ENCODE measurements around the gene MCC. TPM values are rescaled to one million over a fixed set of nuclear protein-coding genes. Genes with fewer than 3 reads are reported as not detected.

The MCC gene
- total RNA-seq, 1 donor from 2014 or later, result 46.1 TPM

DNA sequence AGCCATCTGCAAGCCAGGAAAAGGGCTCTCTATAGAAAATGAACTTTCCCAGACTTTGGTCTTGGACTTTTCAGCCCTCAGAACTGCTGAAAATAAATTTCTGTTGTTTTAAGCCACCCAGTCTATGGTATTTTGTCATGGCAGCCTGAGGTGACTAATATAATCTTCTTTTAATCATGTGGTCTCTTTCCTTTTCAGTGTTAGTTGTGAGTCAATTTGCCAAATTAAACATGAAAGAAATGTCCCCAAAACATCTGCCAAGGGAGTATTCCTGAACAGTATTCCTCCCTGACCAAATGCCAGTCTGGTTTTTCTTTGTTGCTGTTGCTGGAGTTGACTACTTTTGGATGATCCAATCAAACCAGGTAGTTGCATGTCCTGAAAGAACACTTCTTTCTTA, 20.5 kb upstream of the MCC start:
- no peak for DNase-seq
- H3K4me1 Mint-ChIP-seq (ENCODE audit: low read depth, unreplicated experiment), result peaks cover 4% of the 10 kb centered on the region
- no peaks in the 10 kb centered on the region for H3K9me3 Mint-ChIP-seq (ENCODE audit: unreplicated experiment)
- TF ChIP-seq, protein P1, sequence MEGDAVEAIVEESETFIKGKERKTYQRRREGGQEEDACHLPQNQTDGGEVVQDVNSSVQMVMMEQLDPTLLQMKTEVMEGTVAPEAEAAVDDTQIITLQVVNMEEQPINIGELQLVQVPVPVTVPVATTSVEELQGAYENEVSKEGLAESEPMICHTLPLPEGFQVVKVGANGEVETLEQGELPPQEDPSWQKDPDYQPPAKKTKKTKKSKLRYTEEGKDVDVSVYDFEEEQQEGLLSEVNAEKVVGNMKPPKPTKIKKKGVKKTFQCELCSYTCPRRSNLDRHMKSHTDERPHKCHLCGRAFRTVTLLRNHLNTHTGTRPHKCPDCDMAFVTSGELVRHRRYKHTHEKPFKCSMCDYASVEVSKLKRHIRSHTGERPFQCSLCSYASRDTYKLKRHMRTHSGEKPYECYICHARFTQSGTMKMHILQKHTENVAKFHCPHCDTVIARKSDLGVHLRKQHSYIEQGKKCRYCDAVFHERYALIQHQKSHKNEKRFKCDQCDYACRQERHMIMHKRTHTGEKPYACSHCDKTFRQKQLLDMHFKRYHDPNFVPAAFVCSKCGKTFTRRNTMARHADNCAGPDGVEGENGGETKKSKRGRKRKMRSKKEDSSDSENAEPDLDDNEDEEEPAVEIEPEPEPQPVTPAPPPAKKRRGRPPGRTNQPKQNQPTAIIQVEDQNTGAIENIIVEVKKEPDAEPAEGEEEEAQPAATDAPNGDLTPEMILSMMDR (IDR thresholded peaks at IDR 0.05; ENCODE audit: partially characterized antibody, unreplicated experiment), result no peak
- no peak overlapping the region for H3K4me3 Mint-ChIP-seq (ENCODE audit: unreplicated experiment)
- no peaks in the 10 kb centered on the region for H3K27me3 Mint-ChIP-seq (ENCODE audit: unreplicated experiment)
- H3K27ac Mint-ChIP-seq (ENCODE audit: unreplicated experiment), result no peak overlapping the region
- no peaks in the 10 kb centered on the region for H3K36me3 Mint-ChIP-seq (ENCODE audit: unreplicated experiment)

DNA sequence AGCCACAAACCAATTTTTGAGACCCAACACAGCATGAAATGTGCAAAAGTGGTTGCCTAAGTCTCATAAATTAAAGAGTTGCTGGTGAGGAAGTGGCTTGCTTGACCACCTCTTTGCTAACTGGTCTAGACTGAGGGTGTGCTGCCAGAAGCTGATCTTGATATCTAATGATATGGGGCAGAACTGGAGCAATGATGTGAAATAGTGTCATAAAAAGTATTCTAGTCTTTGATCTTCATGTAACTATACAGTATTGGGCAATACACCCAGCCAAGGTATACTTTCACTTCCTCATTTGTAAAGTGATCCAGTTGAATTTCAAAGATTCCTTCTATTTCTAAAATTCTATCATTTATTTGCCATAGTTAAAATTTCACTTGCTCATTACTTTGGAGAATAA, 19.3 kb upstream of the MCC start:
- no peak overlapping the region for H3K4me3 Mint-ChIP-seq (ENCODE audit: unreplicated experiment)
- no peaks in the 10 kb centered on the region for H3K9me3 Mint-ChIP-seq (ENCODE audit: unreplicated experiment)
- TF ChIP-seq, protein P1 (IDR thresholded peaks at IDR 0.05; ENCODE audit: partially characterized antibody, unreplicated experiment), result no peak
- no peak overlapping the region for H3K27ac Mint-ChIP-seq (ENCODE audit: unreplicated experiment)
- H3K27me3 Mint-ChIP-seq (ENCODE audit: unreplicated experiment), result no peaks in the 10 kb centered on the region
- DNase-seq, result no peak
- peaks cover 4% of the 10 kb centered on the region for H3K4me1 Mint-ChIP-seq (ENCODE audit: low read depth, unreplicated experiment)
- no peaks in the 10 kb centered on the region for H3K36me3 Mint-ChIP-seq (ENCODE audit: unreplicated experiment)

GRCh38 chr5:113505181-113505580, 16.9 kb upstream of the MCC start:
- Mint-ChIP-seq H3K27me3 (ENCODE audit: unreplicated experiment) (no peaks in the 10 kb centered on the region), H3K9me3 (ENCODE audit: unreplicated experiment) (no peaks in the 10 kb centered on the region), H3K36me3 (ENCODE audit: unreplicated experiment) (peaks cover 11% of the 10 kb centered on the region), H3K4me3 (ENCODE audit: unreplicated experiment) (no peak overlapping the region), H3K4me1 (ENCODE audit: low read depth, unreplicated experiment) (peaks cover 4% of the 10 kb centered on the region), H3K27ac (ENCODE audit: unreplicated experiment) (no peak overlapping the region)
- TF ChIP-seq, protein P1 (IDR thresholded peaks at IDR 0.05; ENCODE audit: partially characterized antibody, unreplicated experiment), result no peak
- DNase-seq, result no peak

DNA sequence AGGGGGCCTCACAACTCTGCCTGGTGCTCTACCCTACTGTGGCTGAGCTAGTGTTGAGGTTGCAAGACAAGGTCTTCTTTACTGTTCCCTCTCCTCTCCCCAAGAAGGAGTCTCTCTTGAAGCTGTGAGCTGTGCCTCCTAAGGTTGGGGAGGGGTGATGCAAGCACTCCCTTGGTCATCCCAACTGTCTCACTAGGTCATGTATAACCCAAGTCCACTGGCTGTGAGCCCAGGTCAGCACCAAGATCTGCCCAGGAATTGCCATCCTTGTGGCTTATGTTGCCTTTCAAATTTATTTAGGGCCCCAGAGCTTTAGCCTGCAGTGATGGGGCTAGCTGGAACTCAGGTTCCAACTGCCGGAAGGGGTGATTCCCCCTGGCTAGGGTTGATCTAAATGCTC, 14.9 kb upstream of the MCC start:
- no peaks in the 10 kb centered on the region for H3K27me3 Mint-ChIP-seq (ENCODE audit: unreplicated experiment)
- H3K36me3 Mint-ChIP-seq (ENCODE audit: unreplicated experiment), result peaks cover 11% of the 10 kb centered on the region
- H3K9me3 Mint-ChIP-seq (ENCODE audit: unreplicated experiment), result no peaks in the 10 kb centered on the region
- DNase-seq, result no peak
- H3K4me1 Mint-ChIP-seq (ENCODE audit: low read depth, unreplicated experiment), result no peaks in the 10 kb centered on the region
- H3K27ac Mint-ChIP-seq (ENCODE audit: unreplicated experiment), result no peak overlapping the region
- TF ChIP-seq, protein P1 (IDR thresholded peaks at IDR 0.05; ENCODE audit: partially characterized antibody, unreplicated experiment), result no peak
- no peak overlapping the region for H3K4me3 Mint-ChIP-seq (ENCODE audit: unreplicated experiment)

DNA sequence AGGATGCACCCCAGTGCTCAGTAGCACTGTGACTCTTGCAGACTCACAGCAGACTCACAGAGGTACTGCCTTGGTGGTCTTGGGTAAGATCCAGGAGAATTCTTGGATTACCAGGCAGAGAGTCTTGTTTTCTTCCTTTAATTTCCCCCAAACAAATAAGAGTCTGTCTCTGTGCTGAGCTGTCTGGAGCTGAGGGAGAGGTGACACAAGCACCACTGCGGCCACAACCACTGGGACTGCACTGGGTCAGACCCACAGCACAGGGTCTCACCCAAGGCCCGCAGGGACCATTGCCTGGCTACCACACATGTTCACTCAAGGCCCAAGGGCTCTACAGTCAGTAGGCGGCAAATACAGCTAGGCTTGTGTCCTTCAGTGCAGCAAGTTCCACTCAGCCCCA, 13.8 kb upstream of the MCC start:
- Mint-ChIP-seq H3K27me3 (ENCODE audit: unreplicated experiment) (no peaks in the 10 kb centered on the region), H3K4me1 (ENCODE audit: low read depth, unreplicated experiment) (peaks cover 3% of the 10 kb centered on the region), H3K27ac (ENCODE audit: unreplicated experiment) (no peak overlapping the region), H3K9me3 (ENCODE audit: unreplicated experiment) (no peaks in the 10 kb centered on the region), H3K36me3 (ENCODE audit: unreplicated experiment) (peaks cover 11% of the 10 kb centered on the region), H3K4me3 (ENCODE audit: unreplicated experiment) (no peak overlapping the region)
- DNase-seq, result no peak
- TF ChIP-seq, protein P1 (IDR thresholded peaks at IDR 0.05; ENCODE audit: partially characterized antibody, unreplicated experiment), result no peak
